Suprapubic skin (tissue), 4 donors: ENCODE data around the gene CFAP20DC.

ENCODE experiments used
- EP300 ChIP-seq: sonication (generic); formaldehyde crosslinking; IDR thresholded peaks from one replicate; pipeline ENCODE4 v1.6.1; 2017; ENCODE audit warnings: antibody characterized with exemption
- POLR2A ChIP-seq, 2 donors: fragments of 450-650 bp; IDR thresholded peaks; one replicate each; pipeline ENCODE4 v1.6.1; 2017; ENCODE audit warnings: antibody characterized with exemption in 2 of 2, mild to moderate bottlenecking in 2 of 2, moderate library complexity in 2 of 2
- POLR2AphosphoS5 ChIP-seq, 3 donors: sonication (generic); formaldehyde crosslinking; IDR thresholded peaks; one replicate each; pipeline ENCODE4 v1.6.1; 2017; ENCODE audit warnings: antibody characterized with exemption in 3 of 3
- TF ChIP-seq, protein P1 (sequence below), 2 donors: fragments of 200-600 bp in 1 of 2; fragments of 450-650 bp in 1 of 2; sonication (generic) in 1 of 2; IDR thresholded peaks; one replicate each; pipeline ENCODE4 v1.5.1; 2016 to 2019; ENCODE audit warnings: antibody characterized with exemption in 2 of 2, mild to moderate bottlenecking in 1 of 2, moderate library complexity in 1 of 2

DNA sequence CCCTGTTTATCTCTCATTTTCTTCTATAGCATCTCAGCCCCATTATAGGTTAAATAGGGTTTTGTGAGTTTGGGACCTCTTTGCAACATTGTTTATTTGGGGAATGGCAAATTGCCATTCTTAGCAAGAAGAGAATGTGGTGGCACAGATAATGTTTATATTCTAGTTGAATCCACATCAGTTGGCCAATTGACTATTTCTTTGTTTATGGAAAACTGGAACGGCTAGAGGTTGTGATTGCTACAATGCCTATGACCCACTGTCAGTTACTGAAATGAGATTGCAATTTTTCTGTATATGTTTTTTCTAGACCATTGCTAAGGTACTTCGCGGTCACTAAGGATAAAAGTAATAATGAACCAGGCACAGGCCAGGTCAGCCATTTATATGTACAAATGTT is 44.6 kb upstream of the CFAP20DC start:
- no peak for TF ChIP-seq POLR2AphosphoS5 (IDR thresholded peaks at IDR 0.05)
- TF ChIP-seq, protein P1, sequence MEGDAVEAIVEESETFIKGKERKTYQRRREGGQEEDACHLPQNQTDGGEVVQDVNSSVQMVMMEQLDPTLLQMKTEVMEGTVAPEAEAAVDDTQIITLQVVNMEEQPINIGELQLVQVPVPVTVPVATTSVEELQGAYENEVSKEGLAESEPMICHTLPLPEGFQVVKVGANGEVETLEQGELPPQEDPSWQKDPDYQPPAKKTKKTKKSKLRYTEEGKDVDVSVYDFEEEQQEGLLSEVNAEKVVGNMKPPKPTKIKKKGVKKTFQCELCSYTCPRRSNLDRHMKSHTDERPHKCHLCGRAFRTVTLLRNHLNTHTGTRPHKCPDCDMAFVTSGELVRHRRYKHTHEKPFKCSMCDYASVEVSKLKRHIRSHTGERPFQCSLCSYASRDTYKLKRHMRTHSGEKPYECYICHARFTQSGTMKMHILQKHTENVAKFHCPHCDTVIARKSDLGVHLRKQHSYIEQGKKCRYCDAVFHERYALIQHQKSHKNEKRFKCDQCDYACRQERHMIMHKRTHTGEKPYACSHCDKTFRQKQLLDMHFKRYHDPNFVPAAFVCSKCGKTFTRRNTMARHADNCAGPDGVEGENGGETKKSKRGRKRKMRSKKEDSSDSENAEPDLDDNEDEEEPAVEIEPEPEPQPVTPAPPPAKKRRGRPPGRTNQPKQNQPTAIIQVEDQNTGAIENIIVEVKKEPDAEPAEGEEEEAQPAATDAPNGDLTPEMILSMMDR (IDR thresholded peaks at IDR 0.05): no peak
- no peak for TF ChIP-seq POLR2A (IDR thresholded peaks at IDR 0.05)
- TF ChIP-seq EP300: no peak
